Cardiac muscle cell (in vitro differentiated cells and primary cell): ENCODE data around the gene DTHD1. TPM values are rescaled to one million over a fixed set of nuclear protein-coding genes. Genes with fewer than 3 reads are reported as not detected.

Experiments used
- DNase-seq, 2 donors: peaks; one replicate each; pipeline versions ENCODE4 v3.0.0 to v3.0.0-alpha.2; 2010 to 2017; ENCODE audit warnings: low read depth in 1 of 2, low spot score in 1 of 2
- H3K27ac ChIP-seq: fragments of 200-600 bp; sonication (generic); 2 replicates; pipeline ENCODE4 v1.5.1; 2016
- H3K27me3 ChIP-seq: fragments of 200-600 bp; sonication (generic); 2 replicates; pipeline ENCODE4 v1.6.0; 2016; ENCODE audit warnings: control low read depth
- H3K36me3 ChIP-seq: fragments of 200-600 bp; sonication (generic); 2 replicates; pipeline ENCODE4 v1.5.1; 2016; ENCODE audit warnings: control low read depth
- H3K4me1 ChIP-seq: fragments of 200-600 bp; sonication (generic); 2 replicates; pipeline ENCODE4 v1.8.1; 2017; ENCODE audit warnings: low read depth, mild to moderate bottlenecking, mixed run types
- H3K4me3 ChIP-seq: fragments of 200-600 bp; sonication (generic); 2 replicates; pipeline ENCODE4 v1.5.1; 2016; ENCODE audit warnings: mild to moderate bottlenecking
- H3K9me3 ChIP-seq: fragments of 200-600 bp; sonication (generic); 2 replicates; pipeline ENCODE4 v1.5.1; 2017; ENCODE audit warnings: low read depth, mild to moderate bottlenecking, control low read depth
- polyA plus RNA-seq: library from polyadenylated mRNA; unstranded; fragments of >200 nt; fragmentation: Nextera tagmentation; extraction: Ambion mirVana; gene quantifications from 2 replicates; pipeline ENCODE4 v1.2.1, GENCODE V29; 2016
- total RNA-seq: library from RNA; depleted of rRNA; stranded (reverse); fragments of >200 nt; gene quantifications from 2 replicates; pipeline ENCODE4 v1.2.3, GENCODE V29; 2016
- TF ChIP-seq, protein P1 (sequence below): IDR thresholded peaks from 2 replicates; pipeline ENCODE4 v1.5.1; 2012; ENCODE audit warnings: low read depth, mild to moderate bottlenecking, low read length

DTHD1 gene
- total and polyA plus RNA-seq, 2 experiments from 2014 or later = not detected

- Histone ChIP-seq H3K4me1 (no peaks in the 10 kb centered on the region), H3K9me3 (no peaks in the 10 kb centered on the region), H3K27ac (no peak overlapping the region), H3K36me3 (no peaks in the 10 kb centered on the region), H3K4me3 (no peak overlapping the region), H3K27me3 (no peaks in the 10 kb centered on the region)
- TF ChIP-seq, protein P1, sequence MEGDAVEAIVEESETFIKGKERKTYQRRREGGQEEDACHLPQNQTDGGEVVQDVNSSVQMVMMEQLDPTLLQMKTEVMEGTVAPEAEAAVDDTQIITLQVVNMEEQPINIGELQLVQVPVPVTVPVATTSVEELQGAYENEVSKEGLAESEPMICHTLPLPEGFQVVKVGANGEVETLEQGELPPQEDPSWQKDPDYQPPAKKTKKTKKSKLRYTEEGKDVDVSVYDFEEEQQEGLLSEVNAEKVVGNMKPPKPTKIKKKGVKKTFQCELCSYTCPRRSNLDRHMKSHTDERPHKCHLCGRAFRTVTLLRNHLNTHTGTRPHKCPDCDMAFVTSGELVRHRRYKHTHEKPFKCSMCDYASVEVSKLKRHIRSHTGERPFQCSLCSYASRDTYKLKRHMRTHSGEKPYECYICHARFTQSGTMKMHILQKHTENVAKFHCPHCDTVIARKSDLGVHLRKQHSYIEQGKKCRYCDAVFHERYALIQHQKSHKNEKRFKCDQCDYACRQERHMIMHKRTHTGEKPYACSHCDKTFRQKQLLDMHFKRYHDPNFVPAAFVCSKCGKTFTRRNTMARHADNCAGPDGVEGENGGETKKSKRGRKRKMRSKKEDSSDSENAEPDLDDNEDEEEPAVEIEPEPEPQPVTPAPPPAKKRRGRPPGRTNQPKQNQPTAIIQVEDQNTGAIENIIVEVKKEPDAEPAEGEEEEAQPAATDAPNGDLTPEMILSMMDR = no peak
- no peak for DNase-seq
Observed at GRCh38 chr4:36363024-36363423, 81.6 kb downstream of the DTHD1 start.

GRCh38 chr4:36374836-36375511 lies 93.6 kb downstream of the DTHD1 start:
- no peaks in the 10 kb centered on the region for H3K27me3 ChIP-seq
- H3K27ac ChIP-seq = no peak overlapping the region
- no peak for DNase-seq
- TF ChIP-seq, protein P1 = no peak
- H3K4me3 ChIP-seq = no peak overlapping the region
- no peaks in the 10 kb centered on the region for H3K36me3 ChIP-seq
- no peaks in the 10 kb centered on the region for H3K9me3 ChIP-seq
- no peaks in the 10 kb centered on the region for H3K4me1 ChIP-seq

- no peaks in the 10 kb centered on the region for H3K9me3 ChIP-seq
- TF ChIP-seq, protein P1 = no peak
- no peak for DNase-seq
- H3K36me3 ChIP-seq = no peaks in the 10 kb centered on the region
- no peak overlapping the region for H3K27ac ChIP-seq
- H3K4me1 ChIP-seq = no peaks in the 10 kb centered on the region
- no peak overlapping the region for H3K4me3 ChIP-seq
- no peaks in the 10 kb centered on the region for H3K27me3 ChIP-seq
Observed at GRCh38 chr4:36385951-36386571, 104.6 kb downstream of the DTHD1 start.

DNA sequence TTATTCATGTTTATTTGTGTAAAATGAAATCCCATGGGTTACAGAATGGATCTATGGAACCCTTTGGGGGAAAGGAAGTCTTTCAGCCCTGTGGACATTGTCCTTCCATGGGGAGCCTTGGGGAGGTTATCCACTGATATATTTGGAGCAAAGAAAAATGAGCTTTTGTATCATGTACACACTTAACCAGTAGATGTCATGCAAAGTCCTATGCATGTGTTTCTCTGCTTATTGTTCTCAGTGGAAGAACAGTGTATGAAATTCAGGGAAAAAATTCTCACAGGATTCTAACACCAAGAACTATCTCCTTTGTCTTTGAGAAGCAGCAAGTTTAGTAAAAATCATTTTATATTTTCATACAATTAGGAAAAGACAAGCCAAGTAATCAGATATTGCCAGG lies 105.3 kb downstream of the DTHD1 start:
- Histone ChIP-seq H3K4me3 (no peak overlapping the region), H3K27me3 (no peaks in the 10 kb centered on the region), H3K36me3 (no peaks in the 10 kb centered on the region), H3K9me3 (no peaks in the 10 kb centered on the region), H3K4me1 (no peaks in the 10 kb centered on the region), H3K27ac (no peak overlapping the region)
- no peak for DNase-seq
- TF ChIP-seq, protein P1 = no peak

DNA sequence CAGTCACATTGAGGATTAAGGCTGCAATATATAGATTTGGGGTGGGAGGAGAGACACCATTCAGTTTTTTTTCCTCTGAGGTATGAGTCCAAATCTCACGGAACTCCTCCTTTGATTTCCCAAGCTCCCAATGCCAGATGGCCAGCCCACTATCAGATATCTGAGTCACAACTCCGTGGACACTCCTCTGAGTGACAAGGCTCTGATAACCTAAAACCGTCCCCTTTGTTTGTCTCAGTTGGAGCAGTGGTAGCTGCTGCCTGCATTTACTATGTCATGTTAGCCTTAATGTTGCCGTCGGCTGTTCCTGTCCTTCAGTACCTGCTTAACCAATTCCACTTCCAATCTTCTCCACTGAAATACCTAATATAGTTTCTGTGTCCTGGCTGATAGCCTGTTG lies 107.3 kb downstream of the DTHD1 start:
- Histone ChIP-seq H3K9me3 (no peaks in the 10 kb centered on the region), H3K4me1 (no peaks in the 10 kb centered on the region), H3K36me3 (no peaks in the 10 kb centered on the region), H3K27me3 (no peaks in the 10 kb centered on the region), H3K27ac (no peak overlapping the region), H3K4me3 (no peak overlapping the region)
- TF ChIP-seq, protein P1 = no peak
- no peak for DNase-seq
